Measurements from ENCODE around the gene LRMDA.

DNA sequence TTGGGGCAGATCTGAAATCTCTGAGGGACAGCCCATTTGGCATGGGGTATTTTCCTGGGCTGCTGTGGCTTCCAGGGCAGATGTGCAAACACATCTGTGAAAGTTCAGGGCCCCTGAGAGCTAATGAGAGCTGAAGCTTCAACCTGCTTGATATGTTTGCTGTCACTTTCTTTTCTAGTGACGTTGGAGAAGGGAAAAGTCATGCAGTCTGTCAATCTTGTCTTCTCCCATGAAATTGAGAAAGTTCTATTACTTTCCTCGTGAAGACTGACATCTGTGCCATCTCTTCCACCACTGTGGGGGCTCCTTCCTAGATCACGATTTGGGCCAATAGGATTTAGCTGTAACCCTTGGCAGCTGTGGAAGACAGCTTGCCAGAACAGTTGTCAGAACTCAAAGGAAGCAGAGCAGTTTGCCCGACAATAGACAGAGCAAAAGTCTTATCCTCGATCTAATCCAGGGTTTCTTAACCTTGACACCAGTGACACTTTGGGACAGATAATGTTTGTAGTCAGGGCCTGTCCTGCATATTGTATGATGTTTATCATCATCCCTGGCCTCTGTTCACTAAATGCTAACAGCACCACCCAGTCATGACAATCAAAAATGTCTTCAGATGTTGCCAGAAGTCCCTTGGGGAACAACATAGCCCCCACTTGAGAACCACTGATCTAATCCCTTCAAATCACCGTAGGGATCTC, 586.5 kb downstream of the LRMDA start:
- TF ChIP-seq, protein P1, sequence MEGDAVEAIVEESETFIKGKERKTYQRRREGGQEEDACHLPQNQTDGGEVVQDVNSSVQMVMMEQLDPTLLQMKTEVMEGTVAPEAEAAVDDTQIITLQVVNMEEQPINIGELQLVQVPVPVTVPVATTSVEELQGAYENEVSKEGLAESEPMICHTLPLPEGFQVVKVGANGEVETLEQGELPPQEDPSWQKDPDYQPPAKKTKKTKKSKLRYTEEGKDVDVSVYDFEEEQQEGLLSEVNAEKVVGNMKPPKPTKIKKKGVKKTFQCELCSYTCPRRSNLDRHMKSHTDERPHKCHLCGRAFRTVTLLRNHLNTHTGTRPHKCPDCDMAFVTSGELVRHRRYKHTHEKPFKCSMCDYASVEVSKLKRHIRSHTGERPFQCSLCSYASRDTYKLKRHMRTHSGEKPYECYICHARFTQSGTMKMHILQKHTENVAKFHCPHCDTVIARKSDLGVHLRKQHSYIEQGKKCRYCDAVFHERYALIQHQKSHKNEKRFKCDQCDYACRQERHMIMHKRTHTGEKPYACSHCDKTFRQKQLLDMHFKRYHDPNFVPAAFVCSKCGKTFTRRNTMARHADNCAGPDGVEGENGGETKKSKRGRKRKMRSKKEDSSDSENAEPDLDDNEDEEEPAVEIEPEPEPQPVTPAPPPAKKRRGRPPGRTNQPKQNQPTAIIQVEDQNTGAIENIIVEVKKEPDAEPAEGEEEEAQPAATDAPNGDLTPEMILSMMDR (IDR thresholded peaks at IDR 0.05): no peak
- no peak for TF ChIP-seq POLR2A (IDR thresholded peaks at IDR 0.05)

Measured in body of pancreas (tissue), 4 donors.